H9 (cell line): ENCODE data around the gene MYO5B. TPM values are rescaled to one million over a fixed set of nuclear protein-coding genes. Genes with fewer than 3 reads are reported as not detected.

ENCODE experiments used
- DNase-seq: peaks from one replicate; pipeline ENCODE4 v3.0.0-alpha.2; 2017
- H2AFZ ChIP-seq: one replicate; pipeline ENCODE4 v1.6.1; 2013; ENCODE audit warnings: mild to moderate bottlenecking, low read length, control low read depth, moderate library complexity
- H2AK5ac ChIP-seq: 2 replicates; pipeline ENCODE4 v1.6.1; 2013; ENCODE audit warnings: low read length, control low read depth, mixed read lengths; ENCODE audit not compliant: insufficient read length
- H2BK120ac ChIP-seq: one replicate; pipeline ENCODE4 v1.6.1; 2013; ENCODE audit warnings: low read depth, mild to moderate bottlenecking, low read length, control low read depth, inconsistent platforms; ENCODE audit not compliant: poor library complexity, severe bottlenecking
- H2BK12ac ChIP-seq: 2 replicates; pipeline ENCODE4 v1.6.1; 2013; ENCODE audit warnings: low read length, control low read depth, mixed read lengths, low read depth; ENCODE audit not compliant: insufficient read length
- H2BK15ac ChIP-seq: 2 replicates; pipeline ENCODE4 v1.6.1; 2013; ENCODE audit warnings: low read depth, low read length, control low read depth
- H2BK20ac ChIP-seq: one replicate; pipeline ENCODE4 v1.6.1; 2013; ENCODE audit warnings: low read depth, mild to moderate bottlenecking, low read length, control low read depth, inconsistent platforms; ENCODE audit not compliant: poor library complexity, severe bottlenecking
- H2BK5ac ChIP-seq: 2 replicates; pipeline ENCODE4 v1.6.1; 2013; ENCODE audit warnings: low read length, control low read depth, mixed read lengths; ENCODE audit not compliant: insufficient read length
- H3K14ac ChIP-seq: 2 replicates; pipeline ENCODE4 v1.6.1; 2013; ENCODE audit warnings: low read length, control low read depth; ENCODE audit not compliant: insufficient read depth
- H3K18ac ChIP-seq: 2 replicates; pipeline ENCODE4 v1.6.1; 2013; ENCODE audit warnings: low read depth, mild to moderate bottlenecking, mixed read lengths, low read length, control low read depth; ENCODE audit not compliant: insufficient read length
- H3K23ac ChIP-seq: 2 replicates; pipeline ENCODE4 v1.6.1; 2013; ENCODE audit warnings: low read length, control low read depth, mixed read lengths, low read depth; ENCODE audit not compliant: insufficient read length
- H3K23me2 ChIP-seq: 2 replicates; pipeline ENCODE4 v1.6.1; 2013; ENCODE audit warnings: low read depth, mild to moderate bottlenecking, mixed read lengths, low read length, control low read depth; ENCODE audit not compliant: insufficient read length, poor library complexity, severe bottlenecking
- H3K27ac ChIP-seq: 2 replicates; pipeline ENCODE4 v1.5.1; 2013; ENCODE audit warnings: low read length, control low read depth, mixed read lengths, low read depth; ENCODE audit not compliant: insufficient read length
- H3K27me3 ChIP-seq: 2 replicates; pipeline ENCODE4 v1.6.1; 2013; ENCODE audit warnings: low read length, control low read depth, inconsistent platforms; ENCODE audit not compliant: insufficient read depth
- H3K4ac ChIP-seq: 2 replicates; pipeline ENCODE4 v1.6.1; 2013; ENCODE audit warnings: low read depth, mild to moderate bottlenecking, control low read depth, inconsistent platforms, low read length, moderate library complexity
- H3K4me1 ChIP-seq: 2 replicates; pipeline ENCODE4 v1.6.1; 2013; ENCODE audit warnings: low read length, control low read depth, inconsistent platforms; ENCODE audit not compliant: insufficient read depth
- H3K4me2 ChIP-seq: 2 replicates; pipeline ENCODE4 v1.6.1; 2013; ENCODE audit warnings: low read length, control low read depth, mixed read lengths; ENCODE audit not compliant: insufficient read length, insufficient read depth
- H3K56ac ChIP-seq: 2 replicates; pipeline ENCODE4 v1.6.1; 2013; ENCODE audit warnings: low read depth, mild to moderate bottlenecking, mixed read lengths, low read length, control low read depth; ENCODE audit not compliant: insufficient read length
- H3K79me1 ChIP-seq: 2 replicates; pipeline ENCODE4 v1.6.1; 2013; ENCODE audit warnings: low read depth, mild to moderate bottlenecking, moderate library complexity, low read length, control low read depth, inconsistent platforms; ENCODE audit not compliant: insufficient read depth, poor library complexity, severe bottlenecking
- H3K79me2 ChIP-seq: 2 replicates; pipeline ENCODE4 v1.6.1; 2013; ENCODE audit warnings: low read length, control low read depth, inconsistent platforms; ENCODE audit not compliant: insufficient read depth
- H3K9ac ChIP-seq: 2 replicates; pipeline ENCODE4 v1.6.1; 2013; ENCODE audit warnings: low read length, control low read depth, mixed read lengths; ENCODE audit not compliant: insufficient read length; ENCODE audit errors: extremely low read depth
- H3K9me3 ChIP-seq: one replicate; pipeline ENCODE4 v1.6.1; 2013; ENCODE audit warnings: low read depth, low read length, inconsistent platforms; ENCODE audit not compliant: control insufficient read depth
- H3T11ph ChIP-seq: one replicate; pipeline ENCODE4 v1.6.1; 2013; ENCODE audit warnings: mild to moderate bottlenecking, low read length, control low read depth, inconsistent platforms
- H4K20me1 ChIP-seq: one replicate; pipeline ENCODE4 v1.6.1; 2013; ENCODE audit not compliant: control insufficient read depth, insufficient read length, insufficient read depth
- H4K5ac ChIP-seq: 2 replicates; pipeline ENCODE4 v1.6.1; 2013; ENCODE audit warnings: low read depth, mild to moderate bottlenecking, mixed read lengths, low read length, control low read depth; ENCODE audit not compliant: insufficient read length
- H4K8ac ChIP-seq: replicated peaks from 2 replicates; pipeline ENCODE4 v1.6.1; 2013; ENCODE audit warnings: low read length, control low read depth, mixed read lengths, low read depth; ENCODE audit not compliant: insufficient read length
- H4K91ac ChIP-seq: 2 replicates; pipeline ENCODE4 v1.6.1; 2013; ENCODE audit warnings: low read depth, mild to moderate bottlenecking, moderate library complexity, mixed read lengths, low read length, control low read depth; ENCODE audit not compliant: insufficient read length
- H3K27ac Mint-ChIP-seq, 3 experiments: 2 replicates in 2 of 3; 3 replicates in 1 of 3; pipeline ENCODE4 v1.8.0; 2020 to 2021; ENCODE audit warnings: mixed read lengths in 3 of 3, mild to moderate bottlenecking in 1 of 3, moderate library complexity in 1 of 3
- H3K27me3 Mint-ChIP-seq: 2 replicates; pipeline ENCODE4 v1.8.0; 2021; ENCODE audit warnings: low read depth, mild to moderate bottlenecking, moderate library complexity, mixed read lengths
- H3K36me3 Mint-ChIP-seq, 3 experiments: 2 replicates in 2 of 3; 3 replicates in 1 of 3; pipeline ENCODE4 v1.8.0; 2020 to 2021; ENCODE audit warnings: low read depth in 3 of 3, mixed read lengths in 3 of 3; ENCODE audit not compliant: insufficient read depth in 1 of 3
- H3K4me1 Mint-ChIP-seq, 2 experiments: 2 replicates each; pipeline ENCODE4 v1.8.0; 2020; ENCODE audit warnings: mixed read lengths in 2 of 2
- H3K4me3 Mint-ChIP-seq, 2 experiments: 2 replicates in 1 of 2; 3 replicates in 1 of 2; pipeline ENCODE4 v1.8.0; 2020 to 2021; ENCODE audit warnings: mild to moderate bottlenecking in 2 of 2, mixed read lengths in 2 of 2, moderate library complexity in 1 of 2
- H3K9me3 Mint-ChIP-seq, 2 experiments: 2 replicates in 1 of 2; 3 replicates in 1 of 2; pipeline ENCODE4 v1.8.0; 2020; ENCODE audit warnings: mild to moderate bottlenecking in 2 of 2, mixed read lengths in 2 of 2, moderate library complexity in 1 of 2
- CTCF ChIP-seq: fragments of 200-600 bp; sonication (generic); conservative IDR thresholded peaks from 3 replicates; pipeline ENCODE4 v1.8.0; 2021; ENCODE audit warnings: antibody characterized with exemption, mild to moderate bottlenecking
- WGBS: extraction: QIAGEN DNeasy Blood & Tissue Kit; methylation state at CpG from one replicate; pipeline ENCODE4 v1.1.7; 2013; ENCODE audit warnings: missing lambda C conversion rate, low lambda C conversion rate, mixed read lengths; ENCODE audit not compliant: insufficient read length; ENCODE audit errors: extremely low coverage; 5-methylcytosine and 5-hydroxymethylcytosine counted together
- total RNA-seq: library from RNA; stranded (reverse); gene quantifications from 2 replicates; pipeline ENCODE4 v1.2.1, GENCODE V29; 2021

Gene MYO5B
- total RNA-seq, 1 experiment from 2014 or later, result 9.3 TPM

DNA sequence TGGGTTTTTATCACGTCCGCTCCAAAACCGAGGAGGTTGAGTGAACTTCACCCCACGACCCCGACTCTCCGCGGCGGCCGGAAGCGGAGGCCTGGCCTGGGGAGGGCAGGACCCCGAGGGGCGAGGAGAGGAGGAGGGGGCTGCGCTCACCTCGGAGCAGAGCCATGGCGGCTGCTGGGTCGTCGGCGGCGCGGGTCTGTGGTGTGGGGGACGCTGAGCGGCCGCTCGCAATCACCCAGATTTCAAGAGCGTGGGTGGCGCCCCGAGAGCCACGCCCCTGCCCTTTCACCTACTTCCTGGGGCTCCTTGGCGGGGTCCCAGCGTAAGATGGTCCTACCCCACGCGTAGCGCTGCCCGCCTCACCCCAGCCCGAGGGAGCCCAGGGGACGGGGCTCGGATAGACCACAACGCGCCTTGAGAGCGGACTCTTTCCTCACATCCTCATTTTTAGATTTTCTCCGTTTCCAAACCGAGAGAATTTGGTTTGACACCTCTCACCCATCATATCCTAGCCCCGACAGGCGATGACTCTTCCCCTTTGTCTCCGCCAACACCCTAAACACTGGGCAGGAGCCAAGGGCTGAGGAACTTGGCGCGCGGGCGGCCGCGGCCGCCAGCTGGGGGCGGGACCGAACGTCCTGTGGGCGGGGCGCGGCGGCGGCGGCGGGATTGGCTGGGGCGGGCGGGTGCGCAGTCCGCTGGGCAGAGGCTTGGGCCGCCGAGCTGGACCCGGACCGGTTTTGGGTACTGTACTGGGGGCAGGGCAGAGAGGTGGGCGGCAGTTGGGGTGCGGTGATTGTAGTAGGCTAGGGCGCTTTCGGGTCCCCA, 381.4 kb downstream of the MYO5B start, which contains the start of gene ACAA2:
TSS of gene ACAA2 (minus strand) at position 215 of the 828 bp plus-strand sequence. CDS start at position 166, 49 bp downstream.
- peak within 1 kb of the TSS; percentile 92 to 96 for H3K4me3 Mint-ChIP-seq

More for the DNA sequence above, 381.4 kb downstream of the MYO5B start, which contains the start of gene ACAA2:
- H3K14ac ChIP-seq, result peak within 1 kb of the TSS; percentile 90
- peak; percentile 80 for DNase-seq
- peak within 1 kb of the TSS; percentile 7 for H2BK5ac ChIP-seq
- peak within 1 kb of the TSS; percentile 85 for H3K9ac ChIP-seq
- no peak within 1 kb of the TSS for H3K23ac ChIP-seq
- Mint-ChIP-seq H3K27me3 (no peaks in the 10 kb centered on the region; the same call in 1 of the 2 replicates), H3K36me3 (peaks cover 23 to 34% (median 33%) of the 10 kb centered on the region in 3 experiments), H3K4me1 (peaks cover 21 to 26% of the 10 kb centered on the region in 2 experiments), H3K9me3 (peaks cover 20 to 24% of the 10 kb centered on the region in 2 experiments), H3K27ac (peak within 1 kb of the TSS; percentile 97 to 99 (median 99))
- peak within 1 kb of the TSS; percentile 27 for H3K4me2 ChIP-seq
- peak within 1 kb of the TSS; percentile 75 for H3K27ac ChIP-seq
- no peaks in the 10 kb centered on the region for H3K27me3 ChIP-seq
- H4K8ac ChIP-seq, result no peak within 1 kb of the TSS
- no peak within 1 kb of the TSS for H2AK5ac ChIP-seq
- peaks cover 12% of the 10 kb centered on the region; the same call in 1 of the 2 replicates for H3K79me2 ChIP-seq
- peaks cover 5% of the 10 kb centered on the region for H3K23me2 ChIP-seq
- TF ChIP-seq CTCF, result no peak
- no peak within 1 kb of the TSS for H3K56ac ChIP-seq
- H2BK20ac ChIP-seq, result no peak within 1 kb of the TSS
- no peak within 1 kb of the TSS for H2BK12ac ChIP-seq
- H3T11ph ChIP-seq, result no peak within 1 kb of the TSS
- H3K18ac ChIP-seq, result peak within 1 kb of the TSS; percentile 85
- peak within 1 kb of the TSS; percentile 12 for H4K5ac ChIP-seq
- no peak within 1 kb of the TSS for H2BK120ac ChIP-seq
- H2BK15ac ChIP-seq, result no peak within 1 kb of the TSS
- H4K20me1 ChIP-seq, result no peaks in the 10 kb centered on the region
- no peak within 1 kb of the TSS for H4K91ac ChIP-seq
- WGBS, result no CpG with 5 or more reads among the region's 74 CpGs
- H3K4ac ChIP-seq, result peak within 1 kb of the TSS; percentile 11; the same call in 1 of the 2 replicates
- 0 out of 2 replicates have a peak, but pooled peaks cover 3% of the 10 kb centered on the region for H3K4me1 ChIP-seq
- H3K9me3 ChIP-seq, result peaks cover 13% of the 10 kb centered on the region
- H2AFZ ChIP-seq, result no peak within 1 kb of the TSS
- H3K79me1 ChIP-seq, result no peaks in the 10 kb centered on the region
